Mucosa of stomach (tissue), 1 donor: ENCODE measurements around the gene LARP1B.
"Not testable (repeated sequence)": the region's sequence is repeated elsewhere in the genome, so short reads cannot be mapped to it uniquely, and the experiment has no call there.

ENCODE experiments used
- H3K27me3 ChIP-seq: one replicate; pipeline ENCODE4 v1.7.0; 2013; ENCODE audit warnings: mild to moderate bottlenecking, low read length; ENCODE audit not compliant: control insufficient read depth, insufficient read depth
- H3K36me3 ChIP-seq: one replicate; pipeline ENCODE4 v1.7.0; 2013; ENCODE audit warnings: low read length; ENCODE audit not compliant: control insufficient read depth, insufficient read depth
- H3K4me1 ChIP-seq: one replicate; pipeline ENCODE4 v1.7.0; 2013; ENCODE audit warnings: mild to moderate bottlenecking, low read length; ENCODE audit not compliant: control insufficient read depth, insufficient read depth
- H3K4me3 ChIP-seq: one replicate; pipeline ENCODE4 v1.7.0; 2013; ENCODE audit warnings: low read length
- H3K9ac ChIP-seq: one replicate; pipeline ENCODE4 v1.7.0; 2013; ENCODE audit warnings: mild to moderate bottlenecking, low read length, moderate library complexity
- H3K9me3 ChIP-seq: one replicate; pipeline ENCODE4 v1.7.0; 2013; ENCODE audit warnings: mild to moderate bottlenecking, low read length, moderate library complexity; ENCODE audit not compliant: control insufficient read depth
- donor health status: Pancreatic carcinoma.

LARP1B gene

GRCh38 chr4:128153800-128154199 lies 92.7 kb downstream of the LARP1B start:
- Histone ChIP-seq H3K4me1 (no peaks in the 10 kb centered on the region), H3K27me3 (no peaks in the 10 kb centered on the region), H3K36me3 (no peaks in the 10 kb centered on the region), H3K9ac (no peak overlapping the region), H3K4me3 (no peak overlapping the region), H3K9me3 (no peaks in the 10 kb centered on the region)

DNA sequence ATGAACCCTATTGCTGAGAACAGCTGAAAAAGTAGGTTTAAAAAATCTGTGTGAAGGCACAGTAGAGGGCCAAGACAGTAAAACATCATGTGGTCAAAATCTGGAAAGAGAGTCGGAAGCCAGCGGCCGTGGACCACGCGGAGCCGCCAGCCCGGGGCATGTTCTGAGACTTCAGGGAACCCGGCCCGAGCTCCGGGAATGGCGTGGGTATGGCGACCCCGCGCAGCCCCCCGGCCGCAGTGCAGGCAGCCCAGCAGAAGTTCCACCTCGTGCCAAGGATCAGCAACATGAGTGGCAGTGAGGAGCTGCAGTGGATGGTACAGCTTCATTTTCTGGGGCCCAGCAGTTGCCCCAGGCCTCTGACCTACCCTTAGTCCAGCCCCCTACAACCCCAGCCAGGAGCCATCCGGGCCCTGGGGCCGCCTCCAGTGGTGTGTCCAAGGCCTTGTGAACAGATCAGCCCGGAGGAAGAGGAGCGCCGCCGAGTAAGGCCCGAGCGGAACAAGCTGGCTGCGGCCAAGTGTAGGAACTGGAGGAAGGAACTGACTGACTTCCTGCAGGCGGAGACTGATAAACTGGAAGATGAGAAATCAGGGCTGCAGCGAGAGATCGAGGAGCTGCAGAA lies 94.2 kb downstream of the LARP1B start:
- Histone ChIP-seq H3K9me3 (no peaks in the 10 kb centered on the region), H3K4me3 (no peak overlapping the region), H3K9ac (no peak overlapping the region), H3K27me3 (no peaks in the 10 kb centered on the region), H3K4me1 (no peaks in the 10 kb centered on the region), H3K36me3 (no peaks in the 10 kb centered on the region)

DNA sequence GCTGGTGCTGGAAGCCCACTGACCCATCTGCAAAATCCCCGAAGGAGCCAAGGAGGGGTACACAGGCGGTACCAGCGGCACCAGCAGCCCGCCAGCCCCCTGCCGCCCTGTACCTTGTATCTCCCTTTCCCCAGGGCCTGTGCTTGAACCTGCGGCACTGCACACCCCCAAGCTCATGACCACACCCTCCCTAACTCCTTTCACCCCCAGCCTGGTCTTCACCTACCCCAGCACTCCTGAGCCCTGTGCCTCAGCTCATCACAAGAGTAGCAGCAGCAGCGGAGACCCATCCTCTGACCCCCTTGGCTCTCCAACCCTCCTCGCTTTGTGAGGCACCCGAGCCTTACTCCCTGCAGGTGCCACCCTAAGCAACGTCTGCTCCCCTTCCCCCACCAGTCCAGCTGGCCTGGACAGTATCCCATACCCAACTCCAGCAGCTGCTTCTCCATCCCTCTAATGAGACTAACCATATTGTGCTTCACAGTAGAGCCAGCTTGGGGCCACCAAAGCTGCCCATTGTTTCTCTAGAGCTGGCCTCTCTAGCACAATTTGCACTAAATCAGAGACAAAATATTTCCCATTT lies 94.9 kb downstream of the LARP1B start:
- Histone ChIP-seq H3K4me1 (no peaks in the 10 kb centered on the region), H3K36me3 (no peaks in the 10 kb centered on the region), H3K27me3 (no peaks in the 10 kb centered on the region), H3K9me3 (no peaks in the 10 kb centered on the region), H3K9ac (no peak overlapping the region), H3K4me3 (no peak overlapping the region)

DNA sequence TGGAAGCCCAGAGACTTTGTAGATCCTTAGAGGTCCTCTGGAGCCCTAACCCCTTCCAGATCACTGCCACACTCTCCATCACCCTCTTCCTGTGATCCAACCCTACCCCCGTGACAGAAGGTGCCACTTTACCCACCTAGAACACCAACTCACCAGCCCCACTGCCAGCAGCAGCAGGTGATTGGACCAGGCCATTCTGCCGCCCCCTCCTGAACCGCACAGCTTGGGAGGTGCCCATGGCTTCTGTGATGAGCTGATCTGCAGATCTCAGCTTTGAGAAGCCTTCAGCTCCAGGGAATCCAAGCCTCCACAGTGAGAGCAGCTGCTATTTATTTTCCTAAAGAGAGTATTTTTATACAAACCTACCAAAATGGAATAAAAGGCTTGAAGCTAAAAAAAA lies 95.4 kb downstream of the LARP1B start:
- H3K4me1 ChIP-seq, H3K9ac ChIP-seq, H3K36me3 ChIP-seq, H3K27me3 ChIP-seq, H3K9me3 ChIP-seq, H3K4me3 ChIP-seq: not testable (repeated sequence)

- Histone ChIP-seq H3K4me1 (no peaks in the 10 kb centered on the region), H3K9ac (no peak overlapping the region)
Observed at GRCh38 chr4:128158894-128159293, 97.8 kb downstream of the LARP1B start.

GRCh38 chr4:128159967-128160366 lies 98.9 kb downstream of the LARP1B start:
- Histone ChIP-seq H3K4me1 (no peaks in the 10 kb centered on the region), H3K9ac (no peak overlapping the region), H3K27me3 (no peaks in the 10 kb centered on the region), H3K4me3 (no peak overlapping the region), H3K36me3 (no peaks in the 10 kb centered on the region), H3K9me3 (no peaks in the 10 kb centered on the region)

More at GRCh38 chr4:128158894-128159293, 97.8 kb downstream of the LARP1B start:
- Histone ChIP-seq H3K36me3 (no peaks in the 10 kb centered on the region), H3K27me3 (no peaks in the 10 kb centered on the region), H3K9me3 (no peaks in the 10 kb centered on the region), H3K4me3 (no peak overlapping the region)

DNA sequence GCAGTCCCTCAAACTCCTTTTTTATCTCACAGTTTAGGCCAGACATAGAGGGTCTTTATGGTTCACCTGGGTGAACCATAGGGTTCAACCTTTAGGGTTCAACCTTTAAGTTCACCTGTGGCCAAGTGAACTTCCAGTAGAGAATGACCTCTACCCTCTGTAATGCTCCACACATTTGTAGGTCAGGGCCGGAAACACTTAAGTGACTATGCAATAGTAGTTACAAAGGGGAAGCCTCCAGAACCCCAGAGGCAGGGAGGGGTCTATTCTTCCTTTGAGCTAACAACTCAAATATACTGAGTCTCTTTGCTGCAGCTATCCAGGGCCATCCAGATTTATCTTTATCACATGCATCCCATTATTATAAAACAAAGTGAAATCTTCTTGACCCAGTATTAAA lies 100.0 kb downstream of the LARP1B start:
- Histone ChIP-seq H3K4me1 (no peaks in the 10 kb centered on the region), H3K27me3 (no peaks in the 10 kb centered on the region), H3K36me3 (no peaks in the 10 kb centered on the region), H3K4me3 (no peak overlapping the region), H3K9ac (no peak overlapping the region), H3K9me3 (no peaks in the 10 kb centered on the region)

GRCh38 chr4:128162434-128162833 lies 101.3 kb downstream of the LARP1B start:
- no peak overlapping the region for H3K4me3 ChIP-seq
- H3K36me3 ChIP-seq = no peaks in the 10 kb centered on the region
- no peak overlapping the region for H3K9ac ChIP-seq
- no peaks in the 10 kb centered on the region for H3K4me1 ChIP-seq
- H3K27me3 ChIP-seq = no peaks in the 10 kb centered on the region
- H3K9me3 ChIP-seq = no peaks in the 10 kb centered on the region

DNA sequence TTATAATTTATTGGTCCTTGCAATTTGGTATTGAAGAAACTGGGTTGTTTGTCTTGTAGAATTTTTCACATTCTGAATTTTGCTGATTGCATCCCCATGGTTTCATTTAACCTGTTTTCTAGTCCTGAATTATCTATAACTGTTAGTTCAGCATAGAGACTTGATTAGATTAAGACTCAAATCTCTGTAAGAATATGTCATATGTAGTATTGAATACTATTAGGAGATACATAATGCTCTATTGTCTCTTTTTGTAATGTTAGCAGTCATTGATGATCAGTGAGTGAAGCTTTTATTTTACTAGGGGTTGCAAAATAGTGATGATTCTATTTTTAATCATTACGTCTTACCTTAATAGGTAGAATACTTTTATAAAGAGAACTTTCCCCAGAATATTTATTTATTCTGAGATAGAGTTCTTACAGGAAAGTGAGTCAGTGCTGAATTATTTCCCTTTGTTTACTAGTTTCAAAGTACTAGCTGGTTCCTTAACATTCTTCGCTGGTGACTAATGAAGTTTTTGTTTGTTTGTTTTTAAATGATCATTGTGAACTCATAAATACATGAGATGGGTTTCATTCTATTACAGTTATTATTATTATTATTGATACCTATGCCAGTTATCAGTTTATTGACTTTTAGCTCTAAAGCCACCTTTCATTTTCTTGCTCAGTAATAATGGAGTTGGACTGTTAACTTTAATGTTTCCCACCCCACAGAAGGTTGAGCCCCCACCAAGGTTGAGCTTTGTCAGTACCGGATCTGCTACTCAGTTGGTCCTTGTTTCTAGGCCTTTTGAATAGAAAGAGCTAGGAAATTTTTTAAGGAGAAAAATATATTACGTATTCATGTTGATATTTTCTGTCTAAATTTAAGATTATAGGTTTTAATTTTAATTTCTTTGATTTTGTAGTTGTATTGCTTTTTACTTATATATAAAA lies 102.3 kb downstream of the LARP1B start:
- Histone ChIP-seq H3K4me1 (no peaks in the 10 kb centered on the region), H3K27me3 (no peaks in the 10 kb centered on the region), H3K36me3 (no peaks in the 10 kb centered on the region), H3K4me3 (no peak overlapping the region), H3K9ac (no peak overlapping the region), H3K9me3 (no peaks in the 10 kb centered on the region)

GRCh38 chr4:128166982-128167381 lies 105.9 kb downstream of the LARP1B start:
- Histone ChIP-seq H3K36me3 (no peaks in the 10 kb centered on the region), H3K4me1 (no peaks in the 10 kb centered on the region), H3K9me3 (no peaks in the 10 kb centered on the region), H3K9ac (no peak overlapping the region), H3K4me3 (no peak overlapping the region), H3K27me3 (no peaks in the 10 kb centered on the region)

DNA sequence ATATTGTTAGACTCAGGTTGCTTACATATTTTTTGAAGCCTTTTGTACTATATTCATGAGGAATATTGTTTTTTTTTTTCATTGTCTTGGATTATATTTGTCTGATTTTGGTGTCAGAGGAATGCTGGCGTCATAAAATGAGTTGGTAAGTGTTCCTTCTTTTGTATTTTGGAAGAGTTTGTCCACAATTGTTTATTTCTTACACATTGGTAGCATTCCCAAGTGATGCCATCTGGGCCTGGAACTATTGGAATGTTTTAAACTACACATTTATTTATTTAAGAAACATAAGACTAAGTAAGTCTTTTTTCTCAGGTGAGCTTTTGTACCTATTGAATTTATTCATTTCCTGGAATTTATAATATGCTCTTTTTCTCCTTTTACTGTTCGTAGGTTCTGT lies 107.6 kb downstream of the LARP1B start:
- Histone ChIP-seq H3K9ac (no peak overlapping the region), H3K4me1 (no peaks in the 10 kb centered on the region), H3K36me3 (no peaks in the 10 kb centered on the region), H3K4me3 (no peak overlapping the region), H3K9me3 (no peaks in the 10 kb centered on the region), H3K27me3 (no peaks in the 10 kb centered on the region)

GRCh38 chr4:128169245-128169644 lies 108.1 kb downstream of the LARP1B start:
- H3K4me1 ChIP-seq = no peaks in the 10 kb centered on the region
- no peak overlapping the region for H3K4me3 ChIP-seq

More at GRCh38 chr4:128169245-128169644, 108.1 kb downstream of the LARP1B start:
- Histone ChIP-seq H3K9me3 (no peaks in the 10 kb centered on the region), H3K9ac (no peak overlapping the region), H3K36me3 (no peaks in the 10 kb centered on the region), H3K27me3 (no peaks in the 10 kb centered on the region)
